BJ (cell line): ENCODE measurements around the gene SZRD1. TPM values are rescaled to one million over a fixed set of nuclear protein-coding genes. Genes with fewer than 3 reads are reported as not detected.

ENCODE experiments used
- CTCF ChIA-PET: fragments of 350-600 bp; formaldehyde crosslinking; extraction: SDS; loops from one replicate; lab custom pipeline; 2021; ENCODE audit warnings: antibody characterized with exemption, inconsistent platforms; lab: Yijun Ruan, JAX
- POLR2A ChIA-PET: fragments of 300-600 bp; sonication (Branson Sonifier 250); formaldehyde crosslinking; extraction: SDS; loops from one replicate; lab custom pipeline; 2021; ENCODE audit warnings: antibody characterized with exemption; lab: Charles Lee
- DNase-seq: peaks from one replicate; pipeline ENCODE4 v3.0.0-alpha.2; 2011; ENCODE audit warnings: low read depth
- H3K27me3 ChIP-seq: 2 replicates; pipeline ENCODE4 v1.6.0; 2011; ENCODE audit warnings: low read length; ENCODE audit not compliant: control insufficient read depth, insufficient read depth
- H3K36me3 ChIP-seq: 2 replicates; pipeline ENCODE4 v1.5.1; 2011; ENCODE audit warnings: low read length; ENCODE audit not compliant: control insufficient read depth, insufficient read depth
- H3K4me3 ChIP-seq: 2 replicates; pipeline ENCODE4 v1.5.1; 2011; ENCODE audit warnings: low read depth, mild to moderate bottlenecking, control low read depth, low read length
- CTCF ChIP-seq: IDR thresholded peaks from 2 replicates; pipeline ENCODE4 v1.5.1; 2011; ENCODE audit warnings: low read depth, mild to moderate bottlenecking, control low read depth, inconsistent platforms, low read length, moderate library complexity; ENCODE audit not compliant: insufficient read depth
- polyA plus RNA-seq: library from polyadenylated mRNA; depleted of rRNA; stranded (reverse); fragments of >200 nt; gene quantifications from 2 replicates; pipeline ENCODE4 v1.2.3, GENCODE V29; 2011

SZRD1 gene
- polyA plus RNA-seq, 1 experiment: 125 TPM

DNA sequence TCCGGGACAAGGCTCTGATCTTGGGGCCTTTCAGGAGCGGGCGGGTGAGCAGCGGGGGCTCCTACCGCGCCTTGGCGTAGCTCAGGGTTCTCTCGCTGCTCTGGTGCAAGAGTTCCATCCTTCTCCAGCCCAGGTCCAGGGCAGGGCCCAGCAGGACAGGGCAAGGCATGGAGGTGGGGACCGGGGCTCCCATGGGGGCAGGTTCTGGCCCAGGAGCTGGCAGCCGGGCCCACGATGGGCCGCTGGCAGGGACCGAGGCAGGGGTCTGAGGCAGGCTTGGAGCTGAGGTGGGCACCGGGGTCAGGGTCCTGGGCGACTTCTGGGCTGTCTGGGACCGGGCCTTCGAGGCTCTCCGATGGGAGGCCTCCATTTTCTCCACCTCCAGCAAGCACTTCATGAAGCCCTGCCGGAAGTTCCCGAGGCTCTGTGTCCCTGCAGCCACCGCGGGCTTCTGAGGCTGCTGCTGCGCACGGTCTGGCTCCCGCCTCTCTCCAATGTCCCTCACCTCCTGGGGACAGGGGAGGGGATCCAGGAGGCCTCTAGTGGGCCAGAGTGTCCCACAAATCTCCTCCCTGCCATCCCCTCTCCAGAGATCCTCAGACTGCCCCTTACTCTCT lies 42.6 kb downstream of the SZRD1 start:
- ChIA-PET CTCF (no interaction called here), POLR2A (no interaction called here)
- Histone ChIP-seq H3K4me3 (no peak overlapping the region), H3K27me3 (0 out of 2 replicates have a peak, but pooled peaks cover 2% of the 10 kb centered on the region), H3K36me3 (no peaks in the 10 kb centered on the region)
- no peak for TF ChIP-seq CTCF
- DNase-seq: no peak

DNA sequence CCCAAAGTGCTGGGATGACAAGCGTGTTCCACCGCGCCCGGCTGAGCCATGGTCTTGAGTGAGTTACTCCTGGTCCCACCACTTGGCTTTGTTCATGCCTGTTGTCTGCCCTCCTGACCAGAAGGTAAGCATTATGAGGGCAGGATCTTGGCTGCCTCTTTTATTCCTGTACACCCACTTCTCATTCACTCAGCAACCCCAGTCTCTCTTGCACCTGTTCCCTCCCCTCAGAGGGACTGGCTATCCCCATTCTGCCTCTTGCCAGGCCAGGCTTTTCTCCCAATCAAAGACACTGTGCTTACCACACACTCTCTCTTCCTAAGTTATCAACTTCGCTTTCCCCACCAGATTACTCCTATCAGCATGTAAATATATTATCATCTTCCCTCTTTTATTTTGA lies 43.8 kb downstream of the SZRD1 start:
- Histone ChIP-seq H3K27me3 (0 out of 2 replicates have a peak, but pooled peaks cover 2% of the 10 kb centered on the region), H3K4me3 (no peak overlapping the region), H3K36me3 (no peaks in the 10 kb centered on the region)
- ChIA-PET CTCF (no interaction called here), POLR2A (no interaction called here)
- TF ChIP-seq CTCF: no peak
- DNase-seq: no peak

DNA sequence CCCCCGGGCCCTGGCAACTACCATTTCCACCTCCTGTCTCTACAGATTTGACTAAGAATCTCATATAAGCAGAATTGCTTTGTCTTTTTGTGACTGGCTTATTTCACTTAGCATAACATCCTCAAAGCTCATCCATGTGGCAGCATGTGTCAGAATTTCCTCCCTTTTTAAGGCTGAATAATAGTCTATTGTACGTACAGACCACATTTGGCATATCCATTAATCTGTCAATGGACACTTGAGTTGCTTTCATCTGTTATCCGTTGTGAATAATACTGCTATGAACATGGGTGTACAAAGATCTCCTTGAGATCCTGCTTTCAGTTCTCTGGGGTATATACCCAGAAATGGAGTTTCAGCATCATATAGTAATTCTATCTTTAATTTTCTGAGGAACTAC lies 46.1 kb downstream of the SZRD1 start:
- Histone ChIP-seq H3K27me3 (0 out of 2 replicates have a peak, but pooled peaks cover 2% of the 10 kb centered on the region), H3K4me3 (no peak overlapping the region), H3K36me3 (no peaks in the 10 kb centered on the region)
- no peak for DNase-seq
- no peak for TF ChIP-seq CTCF
- POLR2A ChIA-PET: no interaction called here
- CTCF ChIA-PET: interaction anchor here (1.0 kb wide), 1 partner anchor 28 kb away, joined by 3 read pairs; the partner anchor contains the start of gene NECAP2

DNA sequence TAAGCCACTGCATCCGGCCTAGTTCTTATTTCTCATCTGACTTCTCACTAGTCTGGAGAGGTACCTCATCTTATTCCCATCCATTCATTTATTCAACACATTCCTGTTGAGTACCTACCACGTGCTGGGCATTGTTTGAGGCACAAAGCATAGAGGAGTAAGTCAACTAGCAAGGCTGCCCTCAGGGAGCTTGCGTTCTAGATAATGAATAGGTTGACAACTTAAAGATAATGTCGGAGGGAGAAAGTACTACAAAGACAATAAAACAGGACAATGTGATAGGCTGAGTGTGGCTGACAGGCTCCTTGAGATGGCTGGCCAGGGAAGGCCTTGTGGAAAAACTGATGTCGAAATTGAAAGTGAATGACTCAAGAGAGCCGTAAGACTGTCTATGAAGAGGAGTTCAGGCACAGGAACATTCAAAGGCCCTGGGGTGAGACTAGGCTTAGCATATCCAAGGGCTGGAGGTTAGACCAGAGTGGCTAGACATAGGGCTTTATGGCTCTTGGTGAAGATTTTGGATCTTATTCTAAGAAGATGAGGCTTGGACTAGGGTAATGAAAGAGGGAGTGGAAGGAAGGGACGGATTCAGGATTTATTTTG lies 51.9 kb downstream of the SZRD1 start:
- ChIA-PET CTCF (no interaction called here), POLR2A (no interaction called here)
- no peak for TF ChIP-seq CTCF
- H3K4me3 ChIP-seq: no peak overlapping the region
- no peaks in the 10 kb centered on the region; the same call in 1 of the 2 replicates for H3K27me3 ChIP-seq
- no peak for DNase-seq
- no peaks in the 10 kb centered on the region for H3K36me3 ChIP-seq

DNA sequence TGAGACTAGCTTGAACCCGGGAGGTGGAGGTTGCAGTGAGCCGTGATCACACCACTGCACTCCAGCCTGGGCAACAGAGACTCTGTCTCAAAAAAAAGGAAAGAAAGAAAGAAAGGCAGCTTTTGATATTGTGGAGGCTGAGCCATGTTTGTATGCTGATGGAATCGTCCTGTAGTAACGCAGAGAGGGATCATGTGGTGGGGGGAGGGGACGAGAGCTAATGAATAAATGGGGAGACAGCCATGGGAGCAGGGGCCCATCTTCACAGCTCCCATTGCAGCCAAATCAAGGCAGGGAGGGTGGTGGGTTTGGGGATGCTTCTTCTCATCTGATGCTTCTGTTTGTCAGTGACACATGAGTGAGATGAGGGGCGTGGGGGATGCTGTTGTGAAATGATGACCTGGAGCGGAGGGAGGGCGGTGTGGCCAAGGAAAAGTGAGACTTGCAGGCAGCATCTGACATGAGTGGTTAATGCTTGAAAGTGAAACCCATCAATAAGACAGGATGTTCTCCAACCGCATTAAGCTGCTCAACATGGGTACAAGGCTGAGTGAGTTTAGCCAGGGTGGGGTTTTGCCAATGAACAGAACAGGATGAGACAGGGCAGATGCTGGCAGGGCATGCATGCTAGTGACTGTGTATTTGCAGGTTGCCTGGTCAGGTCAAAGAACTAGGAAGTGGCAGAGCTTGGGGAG lies 53.5 kb downstream of the SZRD1 start:
- Histone ChIP-seq H3K27me3 (no peaks in the 10 kb centered on the region; the same call in 1 of the 2 replicates), H3K36me3 (no peaks in the 10 kb centered on the region), H3K4me3 (no peak overlapping the region)
- no peak for TF ChIP-seq CTCF
- POLR2A ChIA-PET: no interaction called here
- no peak for DNase-seq
- CTCF ChIA-PET: interaction anchor here (1.0 to 1.3 kb wide), 2 partner anchors 14 to 20 kb away, joined by 3 to 8 read pairs; partner anchors contain the start of gene NECAP2
